HepG2 (cell line): Measurements from ENCODE around the gene ZNF813.

Source experiments
- BATF2 ChIP-seq: sonication (generic); formaldehyde crosslinking; IDR thresholded peaks from 2 replicates; pipeline ENCODE4 v1.8.0; 2022; ENCODE audit warnings: mild to moderate bottlenecking, missing genetic modification reagents, moderate library complexity
- GZF1 ChIP-seq: sonication (generic); formaldehyde crosslinking; IDR thresholded peaks from 2 replicates; pipeline ENCODE4 v1.5.1; 2020; ENCODE audit warnings: mild to moderate bottlenecking, missing genetic modification reagents
- MATR3 ChIP-seq: sonication (generic); formaldehyde crosslinking; IDR thresholded peaks from 2 replicates; pipeline ENCODE4 v1.4.0; 2020; ENCODE audit warnings: missing genetic modification reagents
- SMC3 ChIP-seq: IDR thresholded peaks from 2 replicates; pipeline ENCODE4 v1.6.1; 2011; ENCODE audit warnings: low read length, improper control_type of control experiment
- SNAPC4 ChIP-seq: sonication (generic); formaldehyde crosslinking; IDR thresholded peaks from 2 replicates; pipeline ENCODE4 v1.4.0; 2020; ENCODE audit warnings: mild to moderate bottlenecking, missing genetic modification reagents
- TAF1 ChIP-seq: sonication (generic); formaldehyde crosslinking; IDR thresholded peaks from 2 replicates; pipeline ENCODE4 v1.4.0; 2020; ENCODE audit warnings: missing genetic modification reagents
- ZBTB39 ChIP-seq: sonication (generic); formaldehyde crosslinking; IDR thresholded peaks from 2 replicates; pipeline ENCODE4 v1.5.0; 2020; ENCODE audit warnings: missing genetic modification reagents
- ZNF414 ChIP-seq: sonication (generic); formaldehyde crosslinking; IDR thresholded peaks from 2 replicates; pipeline ENCODE4 v1.5.0; 2020; ENCODE audit warnings: missing genetic modification reagents
- ZNF772 ChIP-seq: sonication (generic); formaldehyde crosslinking; IDR thresholded peaks from 2 replicates; pipeline ENCODE4 v1.5.0; 2020; ENCODE audit warnings: mild to moderate bottlenecking, missing genetic modification reagents

GRCh38 chr19:53531457-53531856, 63.9 kb downstream of the ZNF813 start:
- TF ChIP-seq SNAPC4 (CRISPR knock-in tag), result no peak
- TF ChIP-seq ZBTB39 (CRISPR knock-in tag), result no peak
- no peak for TF ChIP-seq BATF2 (CRISPR knock-in tag)
- TF ChIP-seq MATR3 (CRISPR knock-in tag), result no peak
- no peak for TF ChIP-seq GZF1 (CRISPR knock-in tag)
- TF ChIP-seq ZNF414, result no peak
- TF ChIP-seq SMC3, result no peak
- no peak for TF ChIP-seq ZNF772 (CRISPR knock-in tag)
- no peak for TF ChIP-seq TAF1 (CRISPR knock-in tag)
